Activated naive CD8-positive, alpha-beta T cell treated with anti-CD3 and anti-CD28 coated beads, Interleukin-2, amount 50 U/mL, for 24 hours (primary cell): ENCODE measurements around the gene LMBRD1.
A peak's percentile ranks its signal among the peaks of the same experiment; 100 is the strongest.
"Not testable (repeated sequence)": the region's sequence is repeated elsewhere in the genome, so short reads cannot be mapped to it uniquely, and the experiment has no call there.

ENCODE experiments used
- ATAC-seq: fragments of 150-1000 bp; cut with Tn5 transposase; one replicate; pipeline ENCODE4 v1.10.0; 2021
- DNase-seq: peaks from one replicate; pipeline ENCODE4 v3.0.0; 2021
- H3K27ac Mint-ChIP-seq: one replicate; pipeline ENCODE4 v1.8.0; 2021; ENCODE audit warnings: mild to moderate bottlenecking, mixed read lengths
- H3K27me3 Mint-ChIP-seq: one replicate; pipeline ENCODE4 v1.8.0; 2021; ENCODE audit warnings: mixed read lengths
- H3K36me3 Mint-ChIP-seq: one replicate; pipeline ENCODE4 v1.8.0; 2021; ENCODE audit warnings: low read depth, mixed read lengths
- H3K4me1 Mint-ChIP-seq: one replicate; pipeline ENCODE4 v1.8.0; 2021; ENCODE audit warnings: mixed read lengths
- H3K4me3 Mint-ChIP-seq: one replicate; pipeline ENCODE4 v1.8.0; 2021; ENCODE audit warnings: mild to moderate bottlenecking, moderate library complexity, mixed read lengths
- H3K9me3 Mint-ChIP-seq: one replicate; pipeline ENCODE4 v1.8.0; 2021; ENCODE audit warnings: mixed read lengths

The LMBRD1 gene

DNA sequence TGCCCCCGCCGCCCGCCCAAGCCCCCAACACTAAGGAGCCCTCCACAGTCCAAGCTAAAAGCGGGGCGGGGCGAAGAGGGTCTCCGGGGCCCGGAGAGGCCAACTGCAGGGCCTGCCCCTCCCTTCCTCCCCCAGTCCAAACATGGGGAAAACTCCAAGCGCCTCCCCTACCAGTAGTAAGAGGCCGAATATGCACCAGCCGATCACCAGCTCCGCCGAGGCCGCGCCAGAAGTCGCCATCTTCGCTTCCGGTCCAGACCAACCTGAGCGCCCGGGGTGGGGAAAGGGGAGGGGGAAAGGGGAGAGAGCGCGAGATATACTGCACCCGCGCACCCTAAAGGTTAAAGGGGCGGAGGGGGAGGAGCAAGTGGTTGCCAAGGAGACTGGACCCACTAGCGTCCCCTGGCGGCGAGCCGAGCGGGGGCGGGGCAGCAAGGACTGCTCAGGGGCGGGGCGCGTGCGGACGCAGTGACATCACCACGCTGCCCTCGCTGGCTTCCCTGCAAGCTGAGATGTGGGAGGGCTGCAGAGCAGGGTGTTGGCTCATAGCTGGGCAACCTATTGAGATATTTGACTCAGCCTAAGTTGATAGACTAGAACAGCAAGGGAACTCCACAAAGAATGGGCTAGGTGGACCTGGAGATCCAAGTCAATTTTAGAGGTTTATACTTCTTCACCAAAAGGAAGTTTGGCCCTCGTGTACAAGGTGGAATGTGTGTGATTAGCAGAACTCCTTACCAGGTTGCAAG lies at the start of gene LMBRD1:
Gene LMBRD1, minus strand, starts transcription at position 369 of the 749 bp plus-strand sequence. Its CDS starts 129 bp downstream, at position 240.
- ATAC-seq, result peak; percentile 97
- peaks cover 53% of the 10 kb centered on the region for H3K4me1 Mint-ChIP-seq

GRCh38 chr6:69846312-69846711 lies 49.5 kb upstream of the LMBRD1 start:
- Mint-ChIP-seq H3K4me1 (no peaks in the 10 kb centered on the region), H3K4me3 (no peak overlapping the region), H3K27me3 (peaks cover 9% of the 10 kb centered on the region), H3K27ac (no peak overlapping the region), H3K36me3 (no peaks in the 10 kb centered on the region), H3K9me3 (no peaks in the 10 kb centered on the region)
- ATAC-seq (no peak), DNase-seq (no peak)

More for the DNA sequence above, at the start of gene LMBRD1:
- Mint-ChIP-seq H3K9me3 (no peaks in the 10 kb centered on the region), H3K36me3 (no peaks in the 10 kb centered on the region), H3K27me3 (no peaks in the 10 kb centered on the region), H3K27ac (peak within 1 kb of the TSS; percentile 91), H3K4me3 (peak within 1 kb of the TSS; percentile 95)
- DNase-seq, result peak; percentile 99

- H3K4me1 Mint-ChIP-seq, result no peaks in the 10 kb centered on the region
- ATAC-seq (no peak), DNase-seq (no peak)
- no peaks in the 10 kb centered on the region for H3K36me3 Mint-ChIP-seq
- no peak overlapping the region for H3K4me3 Mint-ChIP-seq
- H3K9me3 Mint-ChIP-seq, result no peaks in the 10 kb centered on the region
- H3K27ac Mint-ChIP-seq, result no peak overlapping the region
- H3K27me3 Mint-ChIP-seq, result peaks cover 9% of the 10 kb centered on the region
Measured at GRCh38 chr6:69843189-69843588, 46.4 kb upstream of the LMBRD1 start.

- no peak overlapping the region for H3K4me3 Mint-ChIP-seq
- H3K36me3 Mint-ChIP-seq, result no peaks in the 10 kb centered on the region
- ATAC-seq (no peak), DNase-seq (no peak)
- H3K9me3 Mint-ChIP-seq, result no peaks in the 10 kb centered on the region
- H3K27me3 Mint-ChIP-seq, result peaks cover 15% of the 10 kb centered on the region
- H3K27ac Mint-ChIP-seq, result no peak overlapping the region
- no peaks in the 10 kb centered on the region for H3K4me1 Mint-ChIP-seq
Measured at GRCh38 chr6:69841862-69842261, 45.1 kb upstream of the LMBRD1 start.

GRCh38 chr6:69835414-69836179 lies 38.8 kb upstream of the LMBRD1 start:
- no peak for DNase-seq
- Mint-ChIP-seq H3K36me3 (no peaks in the 10 kb centered on the region), H3K4me3 (no peak overlapping the region), H3K27me3 (peaks cover 9% of the 10 kb centered on the region), H3K9me3 (no peaks in the 10 kb centered on the region), H3K27ac (no peak overlapping the region), H3K4me1 (peaks cover 4% of the 10 kb centered on the region)
- no peak for ATAC-seq

DNA sequence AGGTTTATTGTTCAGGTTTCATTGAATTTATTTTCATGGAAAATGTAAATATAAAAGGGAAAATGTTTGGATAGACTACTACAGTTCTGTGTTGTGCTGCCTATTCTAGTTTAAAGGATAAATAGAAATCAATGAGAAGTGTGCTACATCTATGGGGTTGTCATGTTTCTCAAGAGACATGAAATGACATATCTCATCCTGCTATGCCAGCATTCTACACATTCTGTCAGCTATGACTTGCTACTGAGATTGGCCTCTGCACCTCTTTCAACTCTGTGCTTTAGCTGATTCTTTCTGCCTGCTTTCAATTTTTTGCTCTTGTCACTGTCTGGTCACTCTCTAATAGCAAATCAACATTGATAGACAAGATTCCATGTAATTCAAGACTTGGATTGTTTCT lies 35.7 kb upstream of the LMBRD1 start:
- DNase-seq (no peak), ATAC-seq (no peak)
- Mint-ChIP-seq H3K27me3 (peaks cover 7% of the 10 kb centered on the region), H3K36me3 (no peaks in the 10 kb centered on the region), H3K9me3 (no peaks in the 10 kb centered on the region), H3K27ac (no peak overlapping the region), H3K4me1 (peaks cover 4% of the 10 kb centered on the region), H3K4me3 (no peak overlapping the region)

- Mint-ChIP-seq H3K27me3 (no peaks in the 10 kb centered on the region), H3K4me1 (no peaks in the 10 kb centered on the region), H3K4me3 (no peak overlapping the region), H3K27ac (no peak overlapping the region), H3K9me3 (no peaks in the 10 kb centered on the region), H3K36me3 (no peaks in the 10 kb centered on the region)
- DNase-seq (no peak), ATAC-seq (no peak)
Measured at GRCh38 chr6:69827276-69827893, 30.6 kb upstream of the LMBRD1 start.

GRCh38 chr6:69825904-69826303 lies 29.1 kb upstream of the LMBRD1 start:
- Mint-ChIP-seq H3K36me3 (no peaks in the 10 kb centered on the region), H3K27ac (no peak overlapping the region), H3K9me3 (no peaks in the 10 kb centered on the region), H3K4me3 (no peak overlapping the region), H3K4me1 (no peaks in the 10 kb centered on the region), H3K27me3 (no peaks in the 10 kb centered on the region)
- ATAC-seq (no peak), DNase-seq (no peak)

GRCh38 chr6:69824355-69824754 lies 27.5 kb upstream of the LMBRD1 start:
- not testable (repeated sequence) for H3K4me3 Mint-ChIP-seq, ATAC-seq, DNase-seq, H3K27me3 Mint-ChIP-seq, H3K27ac Mint-ChIP-seq, H3K36me3 Mint-ChIP-seq, H3K9me3 Mint-ChIP-seq, H3K4me1 Mint-ChIP-seq

DNA sequence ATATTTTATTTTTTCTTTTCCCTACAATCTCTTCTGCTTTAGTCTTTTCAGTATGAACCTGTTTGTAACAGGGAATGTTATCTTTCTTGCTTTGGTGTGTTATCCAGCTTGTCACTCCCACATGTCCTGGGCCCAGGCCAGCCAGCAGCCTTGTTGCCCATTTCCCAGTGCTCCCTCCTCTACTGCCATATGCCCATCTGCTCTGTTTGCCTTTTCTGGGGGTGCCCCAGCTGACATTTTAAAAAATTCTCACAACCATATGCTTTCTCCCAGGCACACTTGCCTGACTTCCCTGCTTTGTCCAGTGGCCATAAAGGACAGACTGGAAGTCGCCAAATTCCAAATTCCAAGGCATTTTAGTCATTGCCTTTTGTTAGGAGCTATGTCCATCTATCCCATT lies 23.6 kb upstream of the LMBRD1 start:
- no peaks in the 10 kb centered on the region for H3K27me3 Mint-ChIP-seq
- no peaks in the 10 kb centered on the region for H3K36me3 Mint-ChIP-seq
- ATAC-seq (no peak), DNase-seq (no peak)
- H3K4me3 Mint-ChIP-seq, result no peak overlapping the region
- H3K9me3 Mint-ChIP-seq, result no peaks in the 10 kb centered on the region
- no peak overlapping the region for H3K27ac Mint-ChIP-seq
- peaks cover 15% of the 10 kb centered on the region for H3K4me1 Mint-ChIP-seq

- no peaks in the 10 kb centered on the region for H3K9me3 Mint-ChIP-seq
- H3K36me3 Mint-ChIP-seq, result no peaks in the 10 kb centered on the region
- H3K27me3 Mint-ChIP-seq, result no peaks in the 10 kb centered on the region
- H3K27ac Mint-ChIP-seq, result no peak overlapping the region
- no peak for ATAC-seq
- DNase-seq, result no peak
- H3K4me1 Mint-ChIP-seq, result peaks cover 19% of the 10 kb centered on the region
- no peak overlapping the region for H3K4me3 Mint-ChIP-seq
Measured at GRCh38 chr6:69820018-69820417, 23.2 kb upstream of the LMBRD1 start.

- Mint-ChIP-seq H3K4me3 (no peak overlapping the region), H3K4me1 (peaks cover 27% of the 10 kb centered on the region), H3K27me3 (no peaks in the 10 kb centered on the region), H3K36me3 (no peaks in the 10 kb centered on the region), H3K27ac (no peak overlapping the region), H3K9me3 (no peaks in the 10 kb centered on the region)
- no peak for DNase-seq
- ATAC-seq, result no peak
Measured at GRCh38 chr6:69819138-69819537, 22.3 kb upstream of the LMBRD1 start.

DNA sequence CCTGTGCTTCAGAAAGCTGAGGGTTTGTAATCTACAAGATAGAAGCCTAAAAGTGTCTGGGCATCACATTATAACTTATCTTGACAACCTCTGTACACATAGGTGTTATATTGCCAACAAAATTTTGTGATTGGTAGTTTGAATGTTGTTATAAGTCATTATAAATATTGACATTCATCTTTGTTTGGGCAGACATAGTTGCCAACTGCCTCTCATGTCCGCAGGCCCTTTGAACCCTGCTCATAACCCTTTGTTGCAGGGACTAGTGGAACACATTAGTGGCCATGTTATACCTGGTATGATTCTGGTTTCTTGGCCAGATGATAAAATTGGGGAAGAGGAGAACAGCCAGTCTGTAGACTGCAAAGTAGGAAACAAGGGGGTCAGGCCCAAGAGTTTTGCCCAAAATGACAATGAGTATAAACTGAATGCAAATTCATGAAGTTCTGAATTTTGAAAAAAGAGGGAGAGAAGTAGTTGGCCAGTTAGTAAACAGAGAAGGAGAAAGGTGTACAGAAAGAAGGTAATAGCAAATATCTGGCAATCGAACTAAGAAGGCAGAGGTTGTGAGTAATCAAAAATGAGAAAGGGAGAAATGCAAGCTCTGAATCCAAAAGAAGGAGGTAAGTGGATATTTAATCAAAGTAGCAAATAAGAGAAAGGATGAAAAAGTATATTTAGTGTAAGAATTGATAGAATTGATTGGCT lies 21.6 kb upstream of the LMBRD1 start:
- Mint-ChIP-seq H3K9me3 (no peaks in the 10 kb centered on the region), H3K36me3 (no peaks in the 10 kb centered on the region), H3K27me3 (no peaks in the 10 kb centered on the region), H3K27ac (no peak overlapping the region), H3K4me1 (peaks cover 33% of the 10 kb centered on the region), H3K4me3 (no peak overlapping the region)
- DNase-seq, result no peak
- no peak for ATAC-seq

DNA sequence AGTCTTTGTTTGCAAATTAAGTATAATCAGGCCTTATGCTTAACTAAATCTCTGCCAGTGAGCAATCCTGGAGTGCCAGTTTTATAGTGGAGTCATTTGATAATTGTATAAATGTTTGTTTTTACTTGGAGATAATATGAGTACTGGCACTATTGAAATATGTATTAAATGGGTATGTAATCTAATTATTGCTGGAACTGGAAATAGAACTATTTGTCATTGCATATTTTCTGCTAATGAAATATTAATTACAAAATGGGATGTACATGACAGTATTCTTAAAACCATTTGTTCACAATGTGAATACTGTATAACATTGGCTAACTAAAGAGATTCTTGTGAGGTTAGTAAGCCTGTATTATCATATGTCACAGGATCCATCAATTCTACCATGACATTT lies 20.5 kb upstream of the LMBRD1 start:
- peaks cover 43% of the 10 kb centered on the region for H3K4me1 Mint-ChIP-seq
- H3K9me3 Mint-ChIP-seq, result no peaks in the 10 kb centered on the region
- H3K4me3 Mint-ChIP-seq, result no peak overlapping the region
- ATAC-seq (no peak), DNase-seq (no peak)
- no peak overlapping the region for H3K27ac Mint-ChIP-seq
- H3K27me3 Mint-ChIP-seq, result no peaks in the 10 kb centered on the region
- H3K36me3 Mint-ChIP-seq, result no peaks in the 10 kb centered on the region
